Neuronal stem cell (in vitro differentiated cells): ENCODE measurements around the gene PIAS2.
"Not testable (repeated sequence)": the region's sequence is repeated elsewhere in the genome, so short reads cannot be mapped to it uniquely, and the experiment has no call there.

Experiments used
- DNase-seq: peaks from one replicate; pipeline ENCODE4 v3.0.0-alpha.2; 2013; ENCODE audit warnings: low spot score
- H2AFZ ChIP-seq: one replicate; pipeline ENCODE4 v1.6.1; 2013; ENCODE audit warnings: mild to moderate bottlenecking, low read length, inconsistent platforms
- H2AK5ac ChIP-seq: 2 replicates; pipeline ENCODE4 v1.6.1; 2013; ENCODE audit warnings: low read depth, mild to moderate bottlenecking, inconsistent platforms, low read length, moderate library complexity, mixed read lengths
- H2BK120ac ChIP-seq: 2 replicates; pipeline ENCODE4 v1.6.1; 2013; ENCODE audit warnings: low read depth, mild to moderate bottlenecking, inconsistent platforms, low read length, moderate library complexity, mixed read lengths
- H2BK12ac ChIP-seq: one replicate; pipeline ENCODE4 v1.6.1; 2013; ENCODE audit warnings: low read length, inconsistent platforms
- H2BK15ac ChIP-seq: 2 replicates; pipeline ENCODE4 v1.6.1; 2013; ENCODE audit warnings: mild to moderate bottlenecking, low read length, inconsistent platforms, mixed read lengths
- H2BK5ac ChIP-seq: one replicate; pipeline ENCODE4 v1.6.1; 2013; ENCODE audit warnings: inconsistent platforms, mild to moderate bottlenecking, low read length, moderate library complexity
- H3K14ac ChIP-seq: one replicate; pipeline ENCODE4 v1.6.1; 2013; ENCODE audit warnings: low read length, inconsistent platforms
- H3K18ac ChIP-seq: 2 replicates; pipeline ENCODE4 v1.6.1; 2013; ENCODE audit warnings: low read length, inconsistent platforms
- H3K23ac ChIP-seq: 2 replicates; pipeline ENCODE4 v1.6.1; 2013; ENCODE audit warnings: low read depth, mild to moderate bottlenecking, mixed read lengths, low read length, inconsistent platforms; ENCODE audit not compliant: poor library complexity
- H3K27ac ChIP-seq: replicated peaks from 3 replicates; pipeline ENCODE4 v1.5.1; 2013; ENCODE audit warnings: low read length, inconsistent platforms
- H3K27me3 ChIP-seq, 3 experiments: 2 replicates each; pipeline ENCODE4 v1.6.1; 2013; ENCODE audit warnings: low read length in 3 of 3, mild to moderate bottlenecking in 2 of 3, inconsistent platforms in 1 of 3, low read depth in 1 of 3, mixed read lengths in 1 of 3, moderate library complexity in 1 of 3; ENCODE audit not compliant: control insufficient read depth in 3 of 3, insufficient read depth in 3 of 3
- H3K36me3 ChIP-seq, 2 donors: replicated peaks in 1 of 2; 2 replicates each; pipeline ENCODE4 v1.6.1; 2013; ENCODE audit warnings: low read length in 2 of 2; ENCODE audit not compliant: control insufficient read depth in 2 of 2, insufficient read depth in 2 of 2
- H3K4ac ChIP-seq: 2 replicates; pipeline ENCODE4 v1.6.1; 2013; ENCODE audit warnings: inconsistent platforms, mild to moderate bottlenecking, low read length, moderate library complexity
- H3K4me1 ChIP-seq, 2 donors: 1 replicate in 1 of 2; 2 replicates in 1 of 2; pipeline ENCODE4 v1.6.1; 2013; ENCODE audit warnings: low read length in 2 of 2, low read depth in 1 of 2; ENCODE audit not compliant: control insufficient read depth in 2 of 2, insufficient read depth in 1 of 2
- H3K4me2 ChIP-seq: one replicate; pipeline ENCODE4 v1.6.1; 2013; ENCODE audit warnings: mild to moderate bottlenecking, low read length, inconsistent platforms; ENCODE audit not compliant: insufficient read depth, poor library complexity, severe bottlenecking
- H3K4me3 ChIP-seq, 2 donors: 2 replicates each; pipeline ENCODE4 v1.5.1; 2013; ENCODE audit warnings: low read length in 2 of 2, mild to moderate bottlenecking in 2 of 2, inconsistent platforms in 1 of 2, moderate library complexity in 1 of 2
- H3K79me1 ChIP-seq: one replicate; pipeline ENCODE4 v1.6.1; 2013; ENCODE audit warnings: low read depth, mild to moderate bottlenecking, inconsistent platforms, low read length, moderate library complexity
- H3K9ac ChIP-seq: one replicate; pipeline ENCODE4 v1.6.1; 2013; ENCODE audit warnings: mild to moderate bottlenecking, low read depth, low read length, inconsistent platforms; ENCODE audit not compliant: poor library complexity
- H3K9me3 ChIP-seq, 2 donors: replicated peaks in 1 of 2; 2 replicates each; pipeline versions ENCODE3 to v1.6.1; 2013; ENCODE audit warnings: low read length in 2 of 2, mild to moderate bottlenecking in 2 of 2, inconsistent platforms in 1 of 2, low read depth in 1 of 2, mixed read lengths in 1 of 2, moderate library complexity in 1 of 2; ENCODE audit not compliant: control insufficient read depth in 2 of 2, insufficient read depth in 1 of 2
- H4K8ac ChIP-seq: one replicate; pipeline ENCODE4 v1.6.1; 2013; ENCODE audit warnings: low read depth, mild to moderate bottlenecking, inconsistent platforms, low read length, moderate library complexity
- H4K91ac ChIP-seq: one replicate; pipeline ENCODE4 v1.6.1; 2013; ENCODE audit warnings: low read length, low read depth, mild to moderate bottlenecking, inconsistent platforms; ENCODE audit not compliant: poor library complexity
- WGBS, 2 donors: extraction: QIAGEN DNeasy Blood & Tissue Kit; methylation state at CpG; one replicate each; pipeline ENCODE4 v1.1.7; 2013; ENCODE audit warnings: missing lambda C conversion rate in 2 of 2, mixed read lengths in 1 of 2; ENCODE audit not compliant: insufficient read length in 2 of 2, insufficient replicate concordance in 1 of 2; ENCODE audit errors: extremely low coverage in 2 of 2; 5-methylcytosine and 5-hydroxymethylcytosine counted together

Gene PIAS2

DNA sequence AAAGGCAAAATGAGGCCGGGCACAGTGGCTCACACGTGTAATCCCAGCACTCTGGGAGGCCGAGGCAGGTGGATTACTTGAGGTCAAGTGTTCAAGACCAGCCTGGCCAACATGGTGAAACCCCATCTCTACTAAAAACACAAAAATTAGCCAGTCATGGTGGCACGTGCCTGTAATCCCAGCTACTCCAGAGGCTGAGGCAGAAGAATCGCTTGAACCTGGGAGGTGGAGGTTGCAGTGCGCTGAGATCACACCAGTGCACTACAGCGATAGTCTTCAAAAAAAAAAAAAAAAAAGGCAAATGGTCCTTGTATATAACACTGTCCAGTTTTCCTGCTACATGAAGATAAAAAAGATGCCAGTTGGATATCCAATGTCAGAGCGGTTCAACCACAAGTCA lies 52.1 kb downstream of the PIAS2 start:
- H3K18ac ChIP-seq, H2BK12ac ChIP-seq, H3K4me2 ChIP-seq, H3K27ac ChIP-seq, H4K8ac ChIP-seq, H3K4me3 ChIP-seq, H3K23ac ChIP-seq, H2BK5ac ChIP-seq, H3K79me1 ChIP-seq, H2BK120ac ChIP-seq, H3K36me3 ChIP-seq, H3K4me1 ChIP-seq, H4K91ac ChIP-seq, H2AK5ac ChIP-seq, H2AFZ ChIP-seq, H2BK15ac ChIP-seq, H3K4ac ChIP-seq, H3K27me3 ChIP-seq, H3K14ac ChIP-seq, DNase-seq, H3K9ac ChIP-seq: not testable (repeated sequence)
- no CpG with 5 or more reads among the region's 8 CpGs for WGBS, 2 donors
- H3K9me3 ChIP-seq: peaks cover 11 to 20% of the 10 kb centered on the region in 2 donors

DNA sequence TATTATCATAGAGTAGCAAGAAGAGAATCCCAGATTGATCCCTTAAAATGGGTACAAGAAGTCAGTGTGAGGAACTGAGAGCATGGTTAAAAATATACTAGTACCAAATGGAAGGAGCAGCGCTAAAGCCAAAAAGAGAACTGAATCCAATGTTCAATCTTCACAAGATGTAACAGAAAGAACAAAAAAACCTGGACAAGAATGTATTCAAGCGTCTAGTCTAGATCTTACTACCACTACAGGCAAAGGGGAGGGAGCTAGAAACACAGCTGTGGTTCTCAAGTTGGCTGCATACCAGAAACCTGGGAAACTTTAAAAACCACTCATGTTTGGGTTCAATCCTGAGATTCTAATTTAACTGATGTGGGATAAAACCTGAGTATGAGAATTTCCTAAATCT lies 57.5 kb downstream of the PIAS2 start:
- H2BK120ac ChIP-seq: no peak overlapping the region
- H3K79me1 ChIP-seq: no peaks in the 10 kb centered on the region
- H2BK5ac ChIP-seq: no peak overlapping the region
- H3K9me3 ChIP-seq: no peaks in the 10 kb centered on the region
- H2BK15ac ChIP-seq: no peak overlapping the region
- H4K91ac ChIP-seq: no peak overlapping the region
- H3K27ac ChIP-seq: no peak overlapping the region
- H3K9ac ChIP-seq: no peak overlapping the region
- H3K4me1 ChIP-seq: no peaks in the 10 kb centered on the region
- no peak overlapping the region for H3K18ac ChIP-seq
- H2AK5ac ChIP-seq: no peak overlapping the region
- H3K27me3 ChIP-seq: no peaks in the 10 kb centered on the region
- no peak overlapping the region for H2AFZ ChIP-seq
- no CpG with 5 or more reads among the region's 2 CpGs for WGBS, 2 donors
- no peak overlapping the region for H3K14ac ChIP-seq
- no peak overlapping the region for H3K4me3 ChIP-seq
- no peak overlapping the region for H3K4ac ChIP-seq
- H3K36me3 ChIP-seq: peaks cover 2 to 6% of the 10 kb centered on the region in 2 donors
- no peak overlapping the region for H3K23ac ChIP-seq
- DNase-seq: no peak
- H3K4me2 ChIP-seq: no peak overlapping the region
- H4K8ac ChIP-seq: no peak overlapping the region
- H2BK12ac ChIP-seq: no peak overlapping the region

DNA sequence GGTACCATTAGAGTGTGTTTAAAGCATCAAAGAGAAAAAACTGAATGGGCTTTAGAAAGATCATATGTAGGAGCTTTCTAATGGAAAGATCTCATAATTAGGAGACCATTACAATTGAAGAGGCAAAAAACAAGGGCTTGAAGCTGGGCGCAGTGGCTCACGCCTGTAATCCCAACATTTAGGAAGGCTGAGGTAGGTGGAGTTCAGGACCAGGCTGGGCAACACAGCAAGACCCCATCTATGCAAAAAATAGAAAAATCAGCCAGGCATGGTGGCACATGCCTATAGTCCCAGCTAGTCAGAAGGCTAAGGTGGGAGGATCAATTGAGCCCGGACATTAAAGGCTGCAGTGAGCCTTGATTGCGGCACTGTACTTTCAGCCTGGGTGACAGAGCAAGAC lies 59.0 kb downstream of the PIAS2 start:
- Histone ChIP-seq H3K4me1 (no peaks in the 10 kb centered on the region), H3K36me3 (peaks cover 5 to 17% of the 10 kb centered on the region in 2 donors), H2BK120ac (no peak overlapping the region), H3K23ac (no peak overlapping the region), H2AK5ac (no peak overlapping the region), H3K9ac (no peak overlapping the region), H2BK5ac (no peak overlapping the region), H3K14ac (no peak overlapping the region), H4K8ac (no peak overlapping the region), H3K4me3 (no peak overlapping the region), H3K4me2 (no peak overlapping the region), H2BK12ac (no peak overlapping the region), H3K18ac (no peak overlapping the region), H2BK15ac (no peak overlapping the region), H2AFZ (no peak overlapping the region), H4K91ac (no peak overlapping the region), H3K27me3 (no peaks in the 10 kb centered on the region), H3K9me3 (no peaks in the 10 kb centered on the region), H3K79me1 (no peaks in the 10 kb centered on the region), H3K4ac (no peak overlapping the region), H3K27ac (no peak overlapping the region)
- no peak for DNase-seq
- WGBS, 2 donors: no CpG with 5 or more reads among the region's 4 CpGs

DNA sequence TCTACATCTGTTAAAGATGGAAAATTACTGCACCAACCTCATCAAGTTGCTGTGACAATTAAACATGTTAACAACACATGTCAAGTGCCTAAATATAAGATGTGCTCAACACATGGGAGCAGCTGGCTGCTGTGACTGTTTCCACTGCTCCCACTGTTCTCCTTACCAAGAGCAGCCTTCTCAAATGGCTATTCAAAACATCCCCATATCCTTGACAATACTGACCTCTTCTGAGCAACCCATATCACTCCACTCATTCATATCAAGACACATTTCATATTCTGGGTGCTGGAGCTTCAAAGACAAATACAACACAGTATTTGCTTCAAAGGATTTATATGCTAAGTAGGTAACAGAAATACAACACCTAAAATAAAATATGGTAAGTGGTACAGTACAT lies 60.3 kb downstream of the PIAS2 start:
- Histone ChIP-seq H3K4ac (no peak overlapping the region), H3K79me1 (no peaks in the 10 kb centered on the region), H2BK120ac (no peak overlapping the region), H4K8ac (no peak overlapping the region), H3K18ac (no peak overlapping the region), H3K4me2 (no peak overlapping the region), H2BK15ac (no peak overlapping the region), H3K27ac (no peak overlapping the region), H3K9ac (no peak overlapping the region), H2AK5ac (no peak overlapping the region), H3K4me1 (no peaks in the 10 kb centered on the region), H2BK12ac (no peak overlapping the region), H4K91ac (no peak overlapping the region), H3K36me3 (peaks cover 7 to 20% of the 10 kb centered on the region in 2 donors), H3K4me3 (no peak overlapping the region), H3K23ac (no peak overlapping the region), H3K14ac (no peak overlapping the region), H3K27me3 (no peaks in the 10 kb centered on the region), H3K9me3 (no peaks in the 10 kb centered on the region), H2BK5ac (no peak overlapping the region), H2AFZ (no peak overlapping the region)
- DNase-seq: no peak
